ENCODE results near the gene HIVEP1. TPM values are rescaled to one million over a fixed set of nuclear protein-coding genes. Genes with fewer than 3 reads are reported as not detected.

HIVEP1 gene
- total RNA-seq, 1 experiment from 2014 or later: 24.2 TPM

GRCh38 chr6:12182676-12183075, 170.6 kb downstream of the HIVEP1 start:
- no peaks in the 10 kb centered on the region for H3K36me3 ChIP-seq (ENCODE audit: low read depth)
- no peaks in the 10 kb centered on the region for H3K27me3 ChIP-seq (ENCODE audit: insufficient read depth, low read depth)
- H3F3A ChIP-seq (ENCODE audit: insufficient read depth, low read depth): no peaks in the 10 kb centered on the region
- no peak overlapping the region for H3K4me3 ChIP-seq
- no peak overlapping the region for H3K27ac ChIP-seq
- POLR2A ChIA-PET (ENCODE audit: unreplicated experiment): no interaction called here
- intact Hi-C loops (cut with micrococcal nuclease; ENCODE audit: unreplicated experiment): no loop called here
- H4K20me1 ChIP-seq (ENCODE audit: insufficient read depth): no peaks in the 10 kb centered on the region
- H3K79me2 ChIP-seq (ENCODE audit: low read depth): no peaks in the 10 kb centered on the region
- no peak overlapping the region for H3K4me2 ChIP-seq
- H3K4me1 ChIP-seq (replicated peaks; ENCODE audit: insufficient read depth): no peaks in the 10 kb centered on the region
- no TSS peak for BruUV-seq (replicated peaks)
- H3K9me2 ChIP-seq (ENCODE audit: insufficient read depth): no peaks in the 10 kb centered on the region
- CTCF ChIA-PET: no interaction called here
- no peaks in the 10 kb centered on the region for H3K9me3 ChIP-seq (ENCODE audit: insufficient read depth, low read depth)
- TF ChIP-seq, protein P1, sequence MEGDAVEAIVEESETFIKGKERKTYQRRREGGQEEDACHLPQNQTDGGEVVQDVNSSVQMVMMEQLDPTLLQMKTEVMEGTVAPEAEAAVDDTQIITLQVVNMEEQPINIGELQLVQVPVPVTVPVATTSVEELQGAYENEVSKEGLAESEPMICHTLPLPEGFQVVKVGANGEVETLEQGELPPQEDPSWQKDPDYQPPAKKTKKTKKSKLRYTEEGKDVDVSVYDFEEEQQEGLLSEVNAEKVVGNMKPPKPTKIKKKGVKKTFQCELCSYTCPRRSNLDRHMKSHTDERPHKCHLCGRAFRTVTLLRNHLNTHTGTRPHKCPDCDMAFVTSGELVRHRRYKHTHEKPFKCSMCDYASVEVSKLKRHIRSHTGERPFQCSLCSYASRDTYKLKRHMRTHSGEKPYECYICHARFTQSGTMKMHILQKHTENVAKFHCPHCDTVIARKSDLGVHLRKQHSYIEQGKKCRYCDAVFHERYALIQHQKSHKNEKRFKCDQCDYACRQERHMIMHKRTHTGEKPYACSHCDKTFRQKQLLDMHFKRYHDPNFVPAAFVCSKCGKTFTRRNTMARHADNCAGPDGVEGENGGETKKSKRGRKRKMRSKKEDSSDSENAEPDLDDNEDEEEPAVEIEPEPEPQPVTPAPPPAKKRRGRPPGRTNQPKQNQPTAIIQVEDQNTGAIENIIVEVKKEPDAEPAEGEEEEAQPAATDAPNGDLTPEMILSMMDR (conservative IDR thresholded peaks at IDR 0.05): no peak
- TF ChIP-seq EZH2 (IDR thresholded peaks at IDR 0.05; ENCODE audit: low read depth): no peak
- H2AFZ ChIP-seq: no peak overlapping the region
- DNase-seq: peak; percentile 24 to 43

GRCh38 chr6:12185081-12185673, 173.1 kb downstream of the HIVEP1 start:
- no peak overlapping the region for H2AFZ ChIP-seq

DNA sequence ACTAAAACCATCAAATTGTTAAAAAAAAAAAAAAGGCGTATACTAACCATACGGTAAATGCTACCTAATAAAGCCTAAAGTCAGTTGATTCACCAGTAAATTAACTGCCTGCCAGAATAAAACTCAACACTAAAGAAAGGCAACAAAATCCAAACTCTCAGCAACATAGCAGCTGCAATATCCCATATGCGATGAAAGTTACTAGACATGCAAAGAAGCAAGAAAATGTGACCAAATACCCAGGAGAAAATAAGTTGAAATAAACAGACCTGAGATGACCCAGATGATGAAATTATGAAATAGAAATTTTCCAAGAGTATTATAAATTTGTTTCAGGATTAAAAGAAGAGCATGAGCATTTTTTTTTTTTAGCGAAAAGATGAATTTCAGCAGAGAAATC, 174.4 kb downstream of the HIVEP1 start:
- Histone ChIP-seq H4K20me1 (ENCODE audit: insufficient read depth) (no peaks in the 10 kb centered on the region), H3K4me2 (no peak overlapping the region), H3K9me3 (ENCODE audit: insufficient read depth, low read depth) (no peaks in the 10 kb centered on the region), H3K9me2 (ENCODE audit: insufficient read depth) (no peaks in the 10 kb centered on the region), H3K79me2 (ENCODE audit: low read depth) (no peaks in the 10 kb centered on the region), H3K4me1 (replicated peaks; ENCODE audit: insufficient read depth) (no peaks in the 10 kb centered on the region), H3K27me3 (ENCODE audit: insufficient read depth, low read depth) (no peaks in the 10 kb centered on the region), H2AFZ (no peak overlapping the region), H3F3A (ENCODE audit: insufficient read depth, low read depth) (no peaks in the 10 kb centered on the region), H3K36me3 (ENCODE audit: low read depth) (no peaks in the 10 kb centered on the region), H3K4me3 (no peak overlapping the region), H3K27ac (no peak overlapping the region)
- ChIA-PET CTCF (no interaction called here), POLR2A (ENCODE audit: unreplicated experiment) (no interaction called here)
- TF ChIP-seq EZH2 (IDR thresholded peaks at IDR 0.05; ENCODE audit: low read depth): no peak
- TF ChIP-seq, protein P1 (conservative IDR thresholded peaks at IDR 0.05): no peak
- DNase-seq: no peak
- no TSS peak for BruUV-seq (replicated peaks)
- intact Hi-C loops (cut with micrococcal nuclease; ENCODE audit: unreplicated experiment): no loop called here

More at GRCh38 chr6:12185081-12185673, 173.1 kb downstream of the HIVEP1 start:
- no peak overlapping the region for H3K4me2 ChIP-seq
- intact Hi-C loops (cut with micrococcal nuclease; ENCODE audit: unreplicated experiment): no loop called here
- no peaks in the 10 kb centered on the region for H4K20me1 ChIP-seq (ENCODE audit: insufficient read depth)
- no peak overlapping the region for H3K27ac ChIP-seq
- no peaks in the 10 kb centered on the region for H3K79me2 ChIP-seq (ENCODE audit: low read depth)
- no peaks in the 10 kb centered on the region for H3K36me3 ChIP-seq (ENCODE audit: low read depth)
- no peaks in the 10 kb centered on the region for H3K27me3 ChIP-seq (ENCODE audit: insufficient read depth, low read depth)
- H3F3A ChIP-seq (ENCODE audit: insufficient read depth, low read depth): no peaks in the 10 kb centered on the region
- no peak overlapping the region for H3K4me3 ChIP-seq
- H3K4me1 ChIP-seq (replicated peaks; ENCODE audit: insufficient read depth): no peaks in the 10 kb centered on the region
- POLR2A ChIA-PET (ENCODE audit: unreplicated experiment): no interaction called here
- DNase-seq: peak in 1 of 2 experiments; percentile 62
- no peaks in the 10 kb centered on the region for H3K9me3 ChIP-seq (ENCODE audit: insufficient read depth, low read depth)
- BruUV-seq (replicated peaks): no TSS peak
- CTCF ChIA-PET: no interaction called here
- H3K9me2 ChIP-seq (ENCODE audit: insufficient read depth): no peaks in the 10 kb centered on the region
- TF ChIP-seq, protein P1 (conservative IDR thresholded peaks at IDR 0.05): no peak
- no peak for TF ChIP-seq EZH2 (IDR thresholded peaks at IDR 0.05; ENCODE audit: low read depth)

Data from PC-9 (cell line).